HL-60 (cell line): ENCODE measurements around the gene CNP.

ENCODE experiments used
- DNase-seq, 2 experiments: peaks; one replicate each; pipeline ENCODE4 v3.0.0-alpha.2; 2010 to 2020; ENCODE audit warnings: low read depth in 1 of 2, low spot score in 1 of 2
- H3K27ac ChIP-seq: fragments of 250-450 bp; sonication (Bioruptor Pico); replicated peaks from 2 replicates; pipeline ENCODE4 v1.5.1; 2020; ENCODE audit warnings: mild to moderate bottlenecking, moderate library complexity
- H3K27me3 ChIP-seq: fragments of 250-450 bp; sonication (Bioruptor Pico); 2 replicates; pipeline ENCODE4 v1.5.1; 2021; ENCODE audit warnings: mild to moderate bottlenecking, moderate library complexity; ENCODE audit not compliant: insufficient read depth, poor library complexity, severe bottlenecking
- H3K4me3 ChIP-seq: replicated peaks from 2 replicates; pipeline ENCODE4 v1.5.1; 2011; ENCODE audit warnings: mild to moderate bottlenecking, control low read depth, low read length; ENCODE audit not compliant: insufficient read depth
- CTCF ChIP-seq: IDR thresholded peaks from one replicate; pipeline ENCODE4 v1.5.1; 2011; ENCODE audit warnings: low read length, control low read depth, inconsistent platforms; ENCODE audit not compliant: insufficient read depth
- GABPA ChIP-seq: IDR thresholded peaks from 2 replicates; pipeline ENCODE4 v1.6.1; 2012; ENCODE audit warnings: low read depth
- POLR2AphosphoS5 ChIP-seq: IDR thresholded peaks from 2 replicates; pipeline ENCODE4 v1.6.1; 2012; ENCODE audit warnings: low read depth
- REST ChIP-seq: IDR thresholded peaks from 2 replicates; pipeline ENCODE4 v1.6.1; 2012; ENCODE audit warnings: low read depth; ENCODE audit not compliant: insufficient replicate concordance
- SPI1 ChIP-seq: IDR thresholded peaks from 2 replicates; pipeline ENCODE4 v1.6.1; 2012; ENCODE audit warnings: low read depth, mild to moderate bottlenecking, borderline replicate concordance

Gene CNP

GRCh38 chr17:41986634-41987033 lies 20.0 kb downstream of the CNP start:
- TF ChIP-seq CTCF (no peak), POLR2AphosphoS5 (no peak), GABPA (no peak), SPI1 (no peak)
- Histone ChIP-seq H3K27ac (no peak overlapping the region), H3K4me3 (no peak overlapping the region), H3K27me3 (no peaks in the 10 kb centered on the region)
- DNase-seq = no peak

DNA sequence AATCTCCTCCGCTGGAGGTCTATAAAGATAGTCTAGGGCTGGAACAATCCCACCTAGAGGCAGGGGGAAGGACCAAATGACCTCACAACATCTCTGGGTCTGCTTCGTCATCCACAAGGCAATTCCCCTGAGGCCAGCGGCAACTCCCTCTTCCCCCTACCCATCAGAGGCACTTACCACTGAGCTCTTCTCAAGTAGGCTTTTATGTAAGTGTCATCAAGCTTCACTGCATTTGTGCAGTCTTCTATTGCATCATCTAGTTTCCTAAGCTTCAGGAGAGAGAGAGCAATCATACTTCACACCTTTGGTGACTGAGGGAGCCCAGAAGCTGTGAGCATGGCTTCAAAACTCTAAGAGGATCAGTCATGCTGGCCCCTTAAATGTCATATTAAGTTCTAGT lies 21.0 kb downstream of the CNP start:
- H3K27ac ChIP-seq = no peak overlapping the region
- H3K4me3 ChIP-seq = no peak overlapping the region
- no peak for TF ChIP-seq REST
- TF ChIP-seq POLR2AphosphoS5 = no peak
- no peak for TF ChIP-seq CTCF
- no peak for TF ChIP-seq GABPA
- no peak for TF ChIP-seq SPI1
- no peaks in the 10 kb centered on the region for H3K27me3 ChIP-seq
- DNase-seq = no peak

- H3K27me3 ChIP-seq = no peaks in the 10 kb centered on the region
- no peak overlapping the region for H3K27ac ChIP-seq
- no peak overlapping the region for H3K4me3 ChIP-seq
- no peak for TF ChIP-seq REST
- no peak for DNase-seq
Observed at GRCh38 chr17:41988418-41988817, 21.8 kb downstream of the CNP start.

DNA sequence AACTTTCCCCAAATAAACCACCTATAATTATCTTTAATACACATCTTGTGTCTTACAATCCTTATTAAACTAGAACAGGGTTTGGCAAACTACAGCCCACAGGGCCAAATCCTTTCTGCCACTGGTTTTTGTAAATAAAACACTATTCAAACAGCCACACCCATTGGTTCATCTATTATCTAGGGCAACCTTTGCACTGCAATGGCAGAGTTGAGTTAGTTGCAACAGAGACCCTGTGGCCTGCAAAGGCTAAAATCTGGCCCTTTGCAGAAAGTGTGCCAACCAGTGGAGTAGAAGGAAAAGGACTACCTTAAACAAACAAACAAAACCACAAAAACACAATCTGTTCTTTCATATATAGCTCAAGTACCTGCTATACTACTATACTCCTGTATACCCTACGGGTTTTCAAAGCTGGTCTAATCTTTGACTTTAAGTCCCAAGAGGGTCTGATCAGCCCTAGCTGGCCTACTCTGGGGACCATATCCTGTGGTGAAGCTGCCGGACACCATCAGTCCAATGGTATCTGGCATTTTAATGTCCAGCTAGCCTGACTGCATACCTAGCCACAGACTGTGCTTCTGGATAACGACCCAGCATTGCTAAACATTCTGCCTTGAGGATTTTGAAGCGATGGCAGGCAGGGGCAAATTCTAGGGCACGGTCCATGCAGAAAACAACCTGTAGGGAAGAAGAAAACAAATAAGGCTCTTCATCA lies 23.3 kb downstream of the CNP start:
- TF ChIP-seq REST (no peak), SPI1 (no peak), POLR2AphosphoS5 (no peak), GABPA (no peak)

More for the DNA sequence above, 23.3 kb downstream of the CNP start:
- no peaks in the 10 kb centered on the region for H3K27me3 ChIP-seq
- DNase-seq = no peak
- H3K4me3 ChIP-seq = no peak overlapping the region
- no peak overlapping the region for H3K27ac ChIP-seq
